T-cell (primary cell): ENCODE results near the gene PCBP2. TPM values are rescaled to one million over a fixed set of nuclear protein-coding genes. Genes with fewer than 3 reads are reported as not detected.
A peak's percentile ranks its signal among the peaks of the same experiment; 100 is the strongest.

Source experiments
- ATAC-seq, 4 experiments: fragments of 200-7000 bp in 3 of 4; fragments of 150-1000 bp in 1 of 4; cut with Tn5 transposase; replicated peaks in 1 of 4; 1 replicate in 3 of 4; 2 replicates in 1 of 4; pipeline ENCODE4 v1.10.0; 2021; ENCODE audit warnings: moderate library complexity in 3 of 4, mild to moderate bottlenecking in 2 of 4, moderate number of reproducible peaks in 1 of 4
- CTCF ChIA-PET, 2 donors: fragments of 300-600 bp; sonication (Branson Sonifier 250); formaldehyde crosslinking; loops; one replicate each; lab custom pipeline; 2022; ENCODE audit warnings: antibody characterized with exemption in 2 of 2; lab: Charles Lee
- POLR2A ChIA-PET, 2 donors: fragments of 300-600 bp; sonication (Branson Sonifier 250); formaldehyde crosslinking; loops; one replicate each; lab custom pipeline; 2022; ENCODE audit warnings: antibody characterized with exemption in 2 of 2; lab: Charles Lee
- DNase-seq, 35 experiments: peaks; one replicate each; pipeline versions ENCODE4 v3.0.0 to v3.0.0-alpha.2; 2013 to 2023
- H3K27ac ChIP-seq: one replicate; pipeline ENCODE4 v1.5.1; 2013; ENCODE audit warnings: low read length
- H3K27me3 ChIP-seq, 2 experiments: replicated peaks in 1 of 2; 1 replicate in 1 of 2; 2 replicates in 1 of 2; pipeline versions ENCODE4 v1.6.1 to v1.7.0; 2013; ENCODE audit warnings: low read length in 1 of 2, mixed read lengths in 1 of 2; ENCODE audit not compliant: control insufficient read depth in 2 of 2, insufficient read depth in 2 of 2; ENCODE audit errors: extremely low read depth in 1 of 2
- H3K36me3 ChIP-seq, 2 donors: 1 replicate in 1 of 2; 2 replicates in 1 of 2; pipeline versions ENCODE4 v1.6.1 to v1.7.0; 2013; ENCODE audit warnings: low read length in 1 of 2; ENCODE audit not compliant: control insufficient read depth in 2 of 2, insufficient read depth in 1 of 2; ENCODE audit errors: extremely low read depth in 1 of 2
- H3K4me1 ChIP-seq, 2 experiments: 1 replicate in 1 of 2; 2 replicates in 1 of 2; pipeline versions ENCODE4 v1.6.1 to v1.7.0; 2013; ENCODE audit warnings: low read length in 2 of 2, mixed read lengths in 1 of 2; ENCODE audit not compliant: insufficient read depth in 2 of 2, control insufficient read depth in 1 of 2; ENCODE audit errors: extremely low read depth in 1 of 2
- H3K4me3 ChIP-seq, 2 donors: 1 replicate in 1 of 2; 2 replicates in 1 of 2; pipeline versions ENCODE4 v1.5.1 to v1.7.0; 2013; ENCODE audit warnings: mild to moderate bottlenecking in 2 of 2, low read length in 1 of 2, moderate library complexity in 1 of 2; ENCODE audit not compliant: control insufficient read depth in 1 of 2; ENCODE audit errors: extremely low read depth in 1 of 2
- H3K9me3 ChIP-seq: 2 replicates; pipeline ENCODE4 v1.7.0; 2013
- H3K27ac Mint-ChIP-seq, 2 donors: one replicate each; pipeline ENCODE4 v1.8.0; 2020 to 2021; ENCODE audit warnings: mild to moderate bottlenecking in 2 of 2, mixed read lengths in 2 of 2
- H3K27me3 Mint-ChIP-seq, 2 donors: one replicate each; pipeline ENCODE4 v1.8.0; 2021 to 2022; ENCODE audit warnings: mixed read lengths in 2 of 2
- H3K36me3 Mint-ChIP-seq: one replicate; pipeline ENCODE4 v1.8.0; 2021; ENCODE audit warnings: mixed read lengths
- H3K4me1 Mint-ChIP-seq, 3 donors: one replicate each; pipeline ENCODE4 v1.8.0; 2020 to 2022; ENCODE audit warnings: mixed read lengths in 3 of 3, mild to moderate bottlenecking in 1 of 3
- H3K4me3 Mint-ChIP-seq, 3 donors: one replicate each; pipeline ENCODE4 v1.8.0; 2020 to 2022; ENCODE audit warnings: mild to moderate bottlenecking in 3 of 3, mixed read lengths in 3 of 3, moderate library complexity in 3 of 3
- H3K9me3 Mint-ChIP-seq, 3 donors: one replicate each; pipeline ENCODE4 v1.8.0; 2020 to 2022; ENCODE audit warnings: mixed read lengths in 3 of 3
- WGBS: methylation state at CpG from one replicate; pipeline ENCODE4 v1.1.5; 2013; ENCODE audit warnings: missing lambda C conversion rate; ENCODE audit not compliant: insufficient coverage; 5-methylcytosine and 5-hydroxymethylcytosine counted together
- total RNA-seq, 35 experiments: library from RNA in 6 of 35; stranded (reverse) in 6 of 35; fragments of 120-200 nt in 1 of 35; gene quantifications; one replicate each; pipeline versions ENCODE4 v1.2.1 to v1.2.4 and lab custom pipeline; 2013 to 2026

Gene PCBP2
- total RNA-seq, 5 donors from 2014 or later (not counting 1 experiment from before 2014, with no cell fraction given): 707 to 1,066 (median 764) TPM

GRCh38 chr12:53423597-53423996, 28.3 kb upstream of the PCBP2 start, which contains the start of gene AMHR2:
Gene AMHR2 (plus strand): TSS chr12:53423855. CDS start chr12:53423935, 80 bp downstream.
- no peaks in the 10 kb centered on the region for H3K27me3 Mint-ChIP-seq
- CTCF ChIA-PET: interaction anchor here in 1 of 2 donors (0.7 to 0.8 kb wide), 2 partner anchors 103 to 355 kb away, joined by 3 to 4 read pairs; partner anchors contain the start of gene AAAS
- no peaks in the 10 kb centered on the region for H3K9me3 ChIP-seq
- H3K4me3 ChIP-seq: no peak within 1 kb of the TSS
- H3K27ac ChIP-seq: no peak within 1 kb of the TSS
- POLR2A ChIA-PET: no interaction called here
- H3K4me3 Mint-ChIP-seq: no peak within 1 kb of the TSS
- no peaks in the 10 kb centered on the region for H3K36me3 ChIP-seq
- H3K27me3 ChIP-seq: peaks cover 0 to 3% of the 10 kb centered on the region in 2 experiments
- no peaks in the 10 kb centered on the region for H3K9me3 Mint-ChIP-seq
- H3K36me3 Mint-ChIP-seq: no peaks in the 10 kb centered on the region
- H3K4me1 ChIP-seq: peaks cover 0 to 5% of the 10 kb centered on the region in 2 experiments
- peaks cover 10 to 23% (median 13%) of the 10 kb centered on the region in 3 donors for H3K4me1 Mint-ChIP-seq
- ATAC-seq (no peak), DNase-seq (no peak)
- no peak within 1 kb of the TSS for H3K27ac Mint-ChIP-seq
- WGBS: no CpG with 5 or more reads among the region's 1 CpG

GRCh38 chr12:53424626-53425514, 27.0 kb upstream of the PCBP2 start:
- DNase-seq (no peak), ATAC-seq (no peak)
- no peak overlapping the region for H3K27ac ChIP-seq
- peaks cover 0 to 5% of the 10 kb centered on the region in 2 experiments for H3K4me1 ChIP-seq
- no peaks in the 10 kb centered on the region for H3K36me3 ChIP-seq
- ChIA-PET POLR2A (no interaction called here), CTCF (interaction anchor here in 1 of 2 donors (1.6 kb wide), 1 partner anchor 72 kb away, joined by 6 read pairs; no protein-coding TSS in a partner anchor)
- 74% methylated on average over 6 of the region's 9 CpGs for WGBS
- Mint-ChIP-seq H3K36me3 (no peaks in the 10 kb centered on the region), H3K4me1 (peaks cover 8 to 13% (median 10%) of the 10 kb centered on the region in 3 donors), H3K27ac (no peak overlapping the region), H3K9me3 (no peaks in the 10 kb centered on the region), H3K27me3 (no peaks in the 10 kb centered on the region), H3K4me3 (no peak overlapping the region)
- H3K27me3 ChIP-seq: peaks cover 0 to 3% of the 10 kb centered on the region in 2 experiments
- H3K4me3 ChIP-seq: no peak overlapping the region
- H3K9me3 ChIP-seq: no peaks in the 10 kb centered on the region

DNA sequence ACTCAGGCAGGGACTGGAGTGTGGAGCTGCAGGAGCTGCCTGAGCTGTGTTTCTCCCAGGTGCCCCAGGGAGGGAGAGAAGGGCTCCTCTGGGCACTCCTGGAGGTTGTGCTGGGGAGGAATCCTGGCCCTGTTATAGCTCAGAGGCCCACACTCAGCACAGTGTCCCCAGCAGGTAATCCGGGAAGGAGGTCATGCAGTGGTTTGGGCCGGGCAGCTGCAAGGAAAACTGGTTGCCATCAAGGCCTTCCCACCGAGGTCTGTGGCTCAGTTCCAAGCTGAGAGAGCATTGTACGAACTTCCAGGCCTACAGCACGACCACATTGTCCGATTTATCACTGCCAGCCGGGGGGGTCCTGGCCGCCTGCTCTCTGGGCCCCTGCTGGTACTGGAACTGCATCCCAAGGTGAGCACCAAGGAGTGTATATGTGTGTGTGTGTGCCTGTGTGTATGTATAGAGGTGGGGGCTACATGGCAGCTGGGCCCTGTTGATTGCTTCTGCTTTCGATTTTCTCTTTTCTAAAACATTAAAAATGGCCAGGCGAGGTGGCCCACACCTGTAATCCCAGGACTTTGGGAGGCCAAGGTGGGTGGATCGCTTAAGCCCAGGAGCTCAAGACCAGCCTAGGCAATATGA, 26.3 kb upstream of the PCBP2 start:
- H3K4me3 ChIP-seq: no peak overlapping the region
- H3K4me1 Mint-ChIP-seq: peaks cover 8 to 11% (median 10%) of the 10 kb centered on the region in 3 donors
- no peaks in the 10 kb centered on the region for H3K27me3 Mint-ChIP-seq
- no peak overlapping the region for H3K27ac ChIP-seq
- H3K36me3 ChIP-seq: no peaks in the 10 kb centered on the region
- DNase-seq: no peak
- H3K9me3 ChIP-seq: no peaks in the 10 kb centered on the region
- CTCF ChIA-PET: interaction anchor here in 1 of 2 donors (0.6 to 1.6 kb wide), 3 partner anchors 30 to 1645 kb away, joined by 3 to 6 read pairs (median 3); no protein-coding TSS in a partner anchor
- H3K4me3 Mint-ChIP-seq: no peak overlapping the region
- no peaks in the 10 kb centered on the region for H3K9me3 Mint-ChIP-seq
- no peak overlapping the region for H3K27ac Mint-ChIP-seq
- H3K4me1 ChIP-seq: peaks cover 0 to 5% of the 10 kb centered on the region in 2 experiments
- POLR2A ChIA-PET: no interaction called here
- no peak for ATAC-seq
- 87% methylated on average over 10 of the region's 11 CpGs for WGBS
- peaks cover 0 to 3% of the 10 kb centered on the region in 2 experiments for H3K27me3 ChIP-seq
- no peaks in the 10 kb centered on the region for H3K36me3 Mint-ChIP-seq

- CTCF ChIA-PET: interaction anchor here in 1 of 2 donors (0.5 kb wide), 1 partner anchor 17 kb away, joined by 3 read pairs; no protein-coding TSS in a partner anchor
- POLR2A ChIA-PET: interaction anchor here in 1 of 2 donors (0.6 kb wide), 1 partner anchor 26 kb away, joined by 3 read pairs; no protein-coding TSS in a partner anchor
- H3K36me3 ChIP-seq: no peaks in the 10 kb centered on the region
- no peaks in the 10 kb centered on the region for H3K36me3 Mint-ChIP-seq
- no peaks in the 10 kb centered on the region for H3K9me3 ChIP-seq
- peaks cover 0 to 5% of the 10 kb centered on the region in 2 experiments for H3K27me3 ChIP-seq
- H3K9me3 Mint-ChIP-seq: no peaks in the 10 kb centered on the region
- peaks cover 0 to 4% (median 4%) of the 10 kb centered on the region in 3 donors for H3K4me1 Mint-ChIP-seq
- ATAC-seq (peak in 3 of 4 experiments; percentile 62 to 81 (median 65)), DNase-seq (no peak)
- H3K27ac Mint-ChIP-seq: peak overlapping the region in 1 of 2 donors; percentile 5
- WGBS: 80% methylated on average over 1 of the region's 7 CpGs
- H3K4me3 Mint-ChIP-seq: no peak overlapping the region
- no peaks in the 10 kb centered on the region for H3K27me3 Mint-ChIP-seq
- no peaks in the 10 kb centered on the region for H3K4me1 ChIP-seq
- no peak overlapping the region for H3K4me3 ChIP-seq
- no peak overlapping the region for H3K27ac ChIP-seq
Measured at GRCh38 chr12:53427905-53428594, 23.9 kb upstream of the PCBP2 start.

- H3K4me1 ChIP-seq: no peaks in the 10 kb centered on the region
- peaks cover 0 to 4% (median 4%) of the 10 kb centered on the region in 3 donors for H3K4me1 Mint-ChIP-seq
- no peak overlapping the region for H3K4me3 ChIP-seq
- CTCF ChIA-PET: no interaction called here
- no peak overlapping the region for H3K27ac ChIP-seq
- ATAC-seq: no peak
- H3K27me3 ChIP-seq: peaks cover 0 to 6% of the 10 kb centered on the region in 2 experiments
- no peaks in the 10 kb centered on the region for H3K36me3 ChIP-seq
- H3K9me3 ChIP-seq: no peaks in the 10 kb centered on the region
- DNase-seq: no peak
- no peaks in the 10 kb centered on the region for H3K27me3 Mint-ChIP-seq
- no peak overlapping the region for H3K27ac Mint-ChIP-seq
- H3K36me3 Mint-ChIP-seq: no peaks in the 10 kb centered on the region
- 79% methylated on average over 2 of the region's 7 CpGs for WGBS
- POLR2A ChIA-PET: no interaction called here
- H3K9me3 Mint-ChIP-seq: no peaks in the 10 kb centered on the region
- H3K4me3 Mint-ChIP-seq: no peak overlapping the region
Measured at GRCh38 chr12:53428741-53429140, 23.2 kb upstream of the PCBP2 start.
